Measurements from ENCODE around the gene L3HYPDH.

DNA sequence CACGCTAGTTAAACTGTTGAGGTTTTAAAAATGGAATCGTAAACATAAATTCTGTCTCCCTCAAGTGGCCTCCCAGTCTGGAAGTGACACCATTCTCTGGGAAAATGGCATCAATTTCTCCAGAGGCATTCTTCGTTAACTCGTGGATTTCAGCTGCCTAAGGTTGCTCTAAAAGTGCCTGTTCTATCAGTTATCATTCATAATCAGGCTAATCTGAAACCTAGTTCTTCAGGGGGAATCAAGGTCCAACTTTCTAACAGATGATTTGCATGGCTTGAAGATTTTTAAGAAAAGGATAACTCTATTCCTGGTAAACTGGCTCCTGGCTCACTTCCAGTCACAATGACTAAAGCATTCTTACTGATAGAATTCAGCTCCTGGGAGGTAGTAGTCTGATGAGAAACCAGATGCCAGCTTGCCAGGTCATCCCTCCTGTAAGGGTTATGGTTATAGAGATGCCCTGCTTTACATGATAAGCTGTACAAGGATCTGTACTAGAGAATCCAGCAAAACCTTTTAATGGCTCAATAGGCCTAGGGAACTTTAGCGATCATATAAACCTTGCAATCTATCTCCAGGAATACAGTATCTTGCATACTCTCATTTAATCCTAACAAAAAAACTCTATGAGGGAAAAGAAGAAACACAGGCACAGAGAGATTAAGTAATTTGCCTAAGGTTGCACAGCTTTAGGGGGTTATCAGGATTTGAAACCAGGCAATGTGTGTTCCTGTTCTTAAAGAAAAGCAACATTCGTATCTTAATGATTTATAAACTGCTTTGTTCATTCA is 1.5 kb downstream of the L3HYPDH start:
- TF ChIP-seq, protein P1, sequence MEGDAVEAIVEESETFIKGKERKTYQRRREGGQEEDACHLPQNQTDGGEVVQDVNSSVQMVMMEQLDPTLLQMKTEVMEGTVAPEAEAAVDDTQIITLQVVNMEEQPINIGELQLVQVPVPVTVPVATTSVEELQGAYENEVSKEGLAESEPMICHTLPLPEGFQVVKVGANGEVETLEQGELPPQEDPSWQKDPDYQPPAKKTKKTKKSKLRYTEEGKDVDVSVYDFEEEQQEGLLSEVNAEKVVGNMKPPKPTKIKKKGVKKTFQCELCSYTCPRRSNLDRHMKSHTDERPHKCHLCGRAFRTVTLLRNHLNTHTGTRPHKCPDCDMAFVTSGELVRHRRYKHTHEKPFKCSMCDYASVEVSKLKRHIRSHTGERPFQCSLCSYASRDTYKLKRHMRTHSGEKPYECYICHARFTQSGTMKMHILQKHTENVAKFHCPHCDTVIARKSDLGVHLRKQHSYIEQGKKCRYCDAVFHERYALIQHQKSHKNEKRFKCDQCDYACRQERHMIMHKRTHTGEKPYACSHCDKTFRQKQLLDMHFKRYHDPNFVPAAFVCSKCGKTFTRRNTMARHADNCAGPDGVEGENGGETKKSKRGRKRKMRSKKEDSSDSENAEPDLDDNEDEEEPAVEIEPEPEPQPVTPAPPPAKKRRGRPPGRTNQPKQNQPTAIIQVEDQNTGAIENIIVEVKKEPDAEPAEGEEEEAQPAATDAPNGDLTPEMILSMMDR (IDR thresholded peaks at IDR 0.05; ENCODE audit: borderline replicate concordance, extremely low read depth, low read length, poor library complexity, severe bottlenecking): no peak
- TF ChIP-seq EZH2 (IDR thresholded peaks at IDR 0.05; ENCODE audit: borderline replicate concordance, low read depth, low read length, severe bottlenecking): no peak
